ENCODE results near the gene SLC6A11.

SLC6A11 gene

DNA sequence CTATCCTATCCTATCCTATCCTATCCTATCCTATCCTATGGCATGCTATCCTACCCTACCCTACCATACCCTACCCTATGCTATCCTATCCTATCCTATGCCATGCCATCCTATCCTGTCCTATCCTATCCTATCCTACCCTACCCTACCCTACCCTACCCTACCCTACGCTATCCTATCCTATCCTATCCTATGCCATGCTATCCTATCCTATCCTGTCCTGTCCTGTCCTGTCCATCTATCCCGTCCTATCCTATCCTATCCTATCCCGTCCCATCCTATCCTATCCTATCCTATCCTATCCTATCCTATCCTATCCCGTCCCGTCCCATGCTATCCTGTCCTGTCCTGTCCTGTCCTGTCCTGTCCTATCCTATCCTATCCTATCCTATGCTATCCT lies 57.4 kb downstream of the SLC6A11 start:
- no peak overlapping the region for H2BK15ac ChIP-seq (ENCODE audit: low read depth, poor library complexity, severe bottlenecking)

DNA sequence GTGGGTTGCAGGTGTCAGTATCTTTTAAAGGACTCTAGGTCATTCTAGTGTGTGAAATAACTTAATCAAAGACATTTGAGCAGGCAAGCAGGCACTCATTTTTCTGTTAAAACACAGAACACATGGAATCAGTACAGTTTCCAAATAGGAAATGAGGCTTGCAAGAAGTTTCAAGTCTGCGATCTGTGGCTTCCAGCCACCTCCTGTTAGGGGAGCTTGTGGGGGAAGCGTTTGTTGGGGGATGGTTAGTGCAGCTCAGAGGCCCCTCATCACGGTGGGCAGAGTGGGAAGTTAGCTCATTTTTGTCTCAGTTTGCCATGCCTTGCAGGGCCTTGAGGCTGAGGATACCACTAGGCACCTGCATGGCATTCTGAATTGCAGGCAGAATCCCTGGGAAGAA lies 59.9 kb downstream of the SLC6A11 start:
- Histone ChIP-seq H2AFZ (ENCODE audit: low read depth, low read length) (no peak overlapping the region), H3K79me1 (replicated peaks; ENCODE audit: low read length, poor library complexity, severe bottlenecking) (no peaks in the 10 kb centered on the region), H3K27me3 (ENCODE audit: control insufficient read depth in 1 of 2, insufficient read depth in 1 of 2, low read length in 2 of 2) (peaks cover 0 to 61% of the 10 kb centered on the region in 2 experiments), H3K27ac (ENCODE audit: low read length, poor library complexity, severe bottlenecking) (no peak overlapping the region), H2AK5ac (ENCODE audit: low read length, severe bottlenecking) (no peak overlapping the region), H2BK120ac (ENCODE audit: low read depth, low read length) (no peak overlapping the region), H3K23ac (ENCODE audit: low read length in 2 of 2) (no peak overlapping the region), H3K9ac (ENCODE audit: low read length) (no peak overlapping the region), H3K4me3 (ENCODE audit: insufficient read depth in 1 of 2, low read depth in 1 of 2, low read length in 2 of 2) (no peak overlapping the region), H3K4ac (ENCODE audit: low read depth in 1 of 2, low read length in 2 of 2) (no peak overlapping the region), H4K91ac (ENCODE audit: low read length) (no peak overlapping the region), H2BK12ac (ENCODE audit: low read length in 2 of 2) (no peak overlapping the region), H4K8ac (ENCODE audit: low read length) (no peak overlapping the region), H3K18ac (ENCODE audit: low read depth in 1 of 2, low read length in 2 of 2) (no peak overlapping the region), H3K4me2 (ENCODE audit: low read length, poor library complexity, severe bottlenecking) (no peak overlapping the region), H3K4me1 (ENCODE audit: control insufficient read depth, insufficient read depth, low read depth, low read length) (no peaks in the 10 kb centered on the region), H3K36me3 (ENCODE audit: control insufficient read depth in 1 of 2, insufficient read depth in 2 of 2, low read depth in 1 of 2, low read length in 2 of 2) (no peaks in the 10 kb centered on the region), H3K14ac (ENCODE audit: low read length in 2 of 2) (no peak overlapping the region), H2BK15ac (ENCODE audit: low read depth, poor library complexity, severe bottlenecking) (no peak overlapping the region), H3K9me3 (ENCODE audit: control insufficient read depth, low read length) (no peaks in the 10 kb centered on the region), H2BK5ac (ENCODE audit: low read depth, low read length, poor library complexity, severe bottlenecking) (no peak overlapping the region)
- no peak for DNase-seq
- WGBS: 64% methylated on average over 3 of the region's 3 CpGs

More for the DNA sequence above, 57.4 kb downstream of the SLC6A11 start:
- Histone ChIP-seq H3K4me3 (ENCODE audit: insufficient read depth in 1 of 2, low read depth in 1 of 2, low read length in 2 of 2) (no peak overlapping the region), H3K27ac (ENCODE audit: low read length, poor library complexity, severe bottlenecking) (no peak overlapping the region), H3K9ac (ENCODE audit: low read length) (no peak overlapping the region), H3K9me3 (ENCODE audit: control insufficient read depth, low read length) (no peaks in the 10 kb centered on the region), H4K91ac (ENCODE audit: low read length) (no peak overlapping the region), H2BK120ac (ENCODE audit: low read depth, low read length) (no peak overlapping the region), H2AFZ (ENCODE audit: low read depth, low read length) (no peak overlapping the region), H3K27me3 (ENCODE audit: control insufficient read depth in 1 of 2, insufficient read depth in 1 of 2, low read length in 2 of 2) (peaks cover 0 to 56% of the 10 kb centered on the region in 2 experiments), H2BK12ac (ENCODE audit: low read length in 2 of 2) (no peak overlapping the region), H4K8ac (ENCODE audit: low read length) (no peak overlapping the region), H3K4ac (ENCODE audit: low read depth in 1 of 2, low read length in 2 of 2) (no peak overlapping the region), H2BK5ac (ENCODE audit: low read depth, low read length, poor library complexity, severe bottlenecking) (no peak overlapping the region), H3K79me1 (replicated peaks; ENCODE audit: low read length, poor library complexity, severe bottlenecking) (no peaks in the 10 kb centered on the region), H3K36me3 (ENCODE audit: control insufficient read depth in 1 of 2, insufficient read depth in 2 of 2, low read depth in 1 of 2, low read length in 2 of 2) (no peaks in the 10 kb centered on the region), H3K23ac (ENCODE audit: low read length in 2 of 2) (no peak overlapping the region), H3K14ac (ENCODE audit: low read length in 2 of 2) (no peak overlapping the region), H2AK5ac (ENCODE audit: low read length, severe bottlenecking) (no peak overlapping the region), H3K18ac (ENCODE audit: low read depth in 1 of 2, low read length in 2 of 2) (no peak overlapping the region), H3K4me2 (ENCODE audit: low read length, poor library complexity, severe bottlenecking) (no peak overlapping the region), H3K4me1 (ENCODE audit: control insufficient read depth, insufficient read depth, low read depth, low read length) (no peaks in the 10 kb centered on the region)
- DNase-seq: no peak
- WGBS: 71% methylated on average over 5 of the region's 5 CpGs

DNA sequence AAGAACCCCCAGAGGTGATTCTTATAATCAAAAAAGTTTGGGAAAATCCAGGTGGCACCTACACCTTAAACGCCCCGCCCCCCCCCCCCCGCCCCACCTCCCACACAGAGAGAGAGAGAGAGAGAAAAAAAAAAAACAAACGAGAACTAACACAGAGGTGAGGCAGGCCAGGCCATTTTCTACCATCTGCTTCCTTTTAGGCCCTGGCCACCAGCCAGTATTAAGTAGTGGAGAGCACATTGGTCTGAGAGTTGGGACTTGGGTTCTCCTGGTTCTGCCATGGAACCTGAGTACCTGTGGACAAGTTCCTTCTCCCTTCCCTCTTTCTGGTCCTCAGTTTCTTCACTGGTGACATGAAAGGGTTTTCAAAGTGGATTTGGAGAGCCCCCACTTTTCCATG lies 60.6 kb downstream of the SLC6A11 start:
- H2BK15ac ChIP-seq (ENCODE audit: low read depth, poor library complexity, severe bottlenecking): no peak overlapping the region
- no peaks in the 10 kb centered on the region for H3K36me3 ChIP-seq (ENCODE audit: control insufficient read depth in 1 of 2, insufficient read depth in 2 of 2, low read depth in 1 of 2, low read length in 2 of 2)
- H3K4me3 ChIP-seq (ENCODE audit: insufficient read depth in 1 of 2, low read depth in 1 of 2, low read length in 2 of 2): no peak overlapping the region
- no peaks in the 10 kb centered on the region for H3K4me1 ChIP-seq (ENCODE audit: control insufficient read depth, insufficient read depth, low read depth, low read length)
- peaks cover 0 to 67% of the 10 kb centered on the region in 2 experiments for H3K27me3 ChIP-seq (ENCODE audit: control insufficient read depth in 1 of 2, insufficient read depth in 1 of 2, low read length in 2 of 2)
- no peak overlapping the region for H2BK5ac ChIP-seq (ENCODE audit: low read depth, low read length, poor library complexity, severe bottlenecking)
- no peak overlapping the region for H3K14ac ChIP-seq (ENCODE audit: low read length in 2 of 2)
- H3K27ac ChIP-seq (ENCODE audit: low read length, poor library complexity, severe bottlenecking): no peak overlapping the region
- no peak overlapping the region for H3K18ac ChIP-seq (ENCODE audit: low read depth in 1 of 2, low read length in 2 of 2)
- no peak overlapping the region for H2BK120ac ChIP-seq (ENCODE audit: low read depth, low read length)
- H2AK5ac ChIP-seq (ENCODE audit: low read length, severe bottlenecking): no peak overlapping the region
- no peak overlapping the region for H3K4ac ChIP-seq (ENCODE audit: low read depth in 1 of 2, low read length in 2 of 2)
- no peak overlapping the region for H4K8ac ChIP-seq (ENCODE audit: low read length)
- DNase-seq: no peak
- no peak overlapping the region for H3K4me2 ChIP-seq (ENCODE audit: low read length, poor library complexity, severe bottlenecking)
- H3K79me1 ChIP-seq (replicated peaks; ENCODE audit: low read length, poor library complexity, severe bottlenecking): no peaks in the 10 kb centered on the region
- H2BK12ac ChIP-seq (ENCODE audit: low read length in 2 of 2): no peak overlapping the region
- H3K9me3 ChIP-seq (ENCODE audit: control insufficient read depth, low read length): no peaks in the 10 kb centered on the region
- H4K91ac ChIP-seq (ENCODE audit: low read length): no peak overlapping the region
- no peak overlapping the region for H3K23ac ChIP-seq (ENCODE audit: low read length in 2 of 2)
- no peak overlapping the region for H3K9ac ChIP-seq (ENCODE audit: low read length)
- WGBS: no CpG with 5 or more reads among the region's 4 CpGs
- no peak overlapping the region for H2AFZ ChIP-seq (ENCODE audit: low read depth, low read length)

DNA sequence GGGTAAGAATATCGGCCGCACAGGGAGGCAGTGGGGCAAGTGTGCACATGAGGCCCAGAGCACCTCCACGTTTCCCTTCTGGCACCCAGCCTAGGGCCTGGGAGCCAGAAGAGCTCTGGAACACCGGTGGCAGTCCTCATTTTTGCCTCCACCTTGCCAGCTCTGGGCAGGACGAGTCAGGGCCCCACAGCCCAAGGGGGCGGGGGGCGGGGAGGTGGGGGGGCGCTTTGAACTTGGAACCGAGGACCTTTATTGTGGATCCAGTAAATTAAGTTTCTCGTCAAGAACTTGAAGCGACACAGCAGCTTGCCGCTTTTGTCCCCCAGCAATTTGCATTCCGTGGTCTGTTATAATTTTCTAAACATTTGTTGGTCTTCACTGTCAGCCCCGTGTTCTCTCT lies 66.8 kb downstream of the SLC6A11 start:
- Histone ChIP-seq H3K9ac (ENCODE audit: low read length) (no peak overlapping the region), H3K18ac (ENCODE audit: low read depth in 1 of 2, low read length in 2 of 2) (no peak overlapping the region), H3K4me2 (ENCODE audit: low read length, poor library complexity, severe bottlenecking) (no peak overlapping the region), H2BK120ac (ENCODE audit: low read depth, low read length) (no peak overlapping the region), H3K9me3 (ENCODE audit: control insufficient read depth, low read length) (no peaks in the 10 kb centered on the region), H3K4me1 (ENCODE audit: control insufficient read depth, insufficient read depth, low read depth, low read length) (no peaks in the 10 kb centered on the region), H2BK15ac (ENCODE audit: low read depth, poor library complexity, severe bottlenecking) (no peak overlapping the region), H2AK5ac (ENCODE audit: low read length, severe bottlenecking) (no peak overlapping the region), H2BK5ac (ENCODE audit: low read depth, low read length, poor library complexity, severe bottlenecking) (no peak overlapping the region), H4K91ac (ENCODE audit: low read length) (peak overlapping the region; percentile 20), H3K14ac (ENCODE audit: low read length in 2 of 2) (no peak overlapping the region), H4K8ac (ENCODE audit: low read length) (no peak overlapping the region), H3K4me3 (ENCODE audit: insufficient read depth in 1 of 2, low read depth in 1 of 2, low read length in 2 of 2) (no peak overlapping the region), H2AFZ (ENCODE audit: low read depth, low read length) (no peak overlapping the region), H3K36me3 (ENCODE audit: control insufficient read depth in 1 of 2, insufficient read depth in 2 of 2, low read depth in 1 of 2, low read length in 2 of 2) (no peaks in the 10 kb centered on the region), H2BK12ac (ENCODE audit: low read length in 2 of 2) (no peak overlapping the region), H3K4ac (ENCODE audit: low read depth in 1 of 2, low read length in 2 of 2) (no peak overlapping the region), H3K79me1 (replicated peaks; ENCODE audit: low read length, poor library complexity, severe bottlenecking) (no peaks in the 10 kb centered on the region), H3K27ac (ENCODE audit: low read length, poor library complexity, severe bottlenecking) (no peak overlapping the region), H3K23ac (ENCODE audit: low read length in 2 of 2) (no peak overlapping the region), H3K27me3 (ENCODE audit: control insufficient read depth in 1 of 2, insufficient read depth in 1 of 2, low read length in 2 of 2) (peaks cover 0 to 56% of the 10 kb centered on the region in 2 experiments)
- WGBS: 69% methylated on average over 14 of the region's 14 CpGs
- DNase-seq: no peak
